HG02610 (cell line): ENCODE data around the gene SLC22A6.

Experiments used
- ATAC-seq: cut with Tn5 transposase; IDR thresholded peaks from one replicate; pipeline ENCODE4 v1.9.1; 2021; ENCODE audit warnings: mild to moderate bottlenecking, moderate library complexity; ENCODE audit not compliant: unreplicated experiment

SLC22A6 gene

DNA sequence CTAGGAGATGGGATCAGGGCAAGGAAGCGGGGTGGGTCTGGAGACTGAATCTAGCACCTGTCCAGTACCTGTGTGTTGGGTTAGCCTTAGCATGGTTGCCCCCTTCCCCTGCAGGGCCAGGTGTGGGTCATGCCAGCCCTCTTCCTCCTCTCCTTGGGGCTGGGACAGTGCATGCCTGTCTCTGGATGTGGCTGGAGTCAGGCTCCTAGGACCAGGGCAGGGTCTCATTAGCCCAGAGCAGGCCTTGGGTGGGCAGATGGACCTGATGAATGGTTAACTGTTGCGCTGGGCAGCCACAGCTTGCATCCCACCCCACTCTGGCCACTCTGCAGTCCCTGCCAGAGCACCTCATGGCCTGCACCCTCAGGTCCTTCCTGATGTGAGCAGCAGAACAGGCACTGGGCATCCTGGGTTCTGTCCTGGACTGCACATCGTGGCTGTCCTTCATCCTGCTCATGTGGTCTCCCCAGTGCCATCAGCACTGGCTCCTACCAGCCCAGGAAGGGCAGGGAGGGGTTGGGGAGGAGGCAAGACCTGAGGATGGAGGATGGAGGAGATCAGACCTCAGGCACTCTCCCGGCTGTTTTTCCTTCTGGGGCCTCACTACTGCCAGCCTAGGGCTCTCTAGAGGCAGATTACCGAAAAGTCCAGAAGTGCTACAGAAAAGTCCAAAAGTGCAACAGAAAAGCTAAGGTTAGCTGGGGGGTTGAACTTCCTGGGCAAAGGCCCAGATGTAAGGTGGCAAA is 50.8 kb downstream of the SLC22A6 start:
- no peak for ATAC-seq

GRCh38 chr11:62933285-62933684 is 51.5 kb downstream of the SLC22A6 start:
- no peak for ATAC-seq

DNA sequence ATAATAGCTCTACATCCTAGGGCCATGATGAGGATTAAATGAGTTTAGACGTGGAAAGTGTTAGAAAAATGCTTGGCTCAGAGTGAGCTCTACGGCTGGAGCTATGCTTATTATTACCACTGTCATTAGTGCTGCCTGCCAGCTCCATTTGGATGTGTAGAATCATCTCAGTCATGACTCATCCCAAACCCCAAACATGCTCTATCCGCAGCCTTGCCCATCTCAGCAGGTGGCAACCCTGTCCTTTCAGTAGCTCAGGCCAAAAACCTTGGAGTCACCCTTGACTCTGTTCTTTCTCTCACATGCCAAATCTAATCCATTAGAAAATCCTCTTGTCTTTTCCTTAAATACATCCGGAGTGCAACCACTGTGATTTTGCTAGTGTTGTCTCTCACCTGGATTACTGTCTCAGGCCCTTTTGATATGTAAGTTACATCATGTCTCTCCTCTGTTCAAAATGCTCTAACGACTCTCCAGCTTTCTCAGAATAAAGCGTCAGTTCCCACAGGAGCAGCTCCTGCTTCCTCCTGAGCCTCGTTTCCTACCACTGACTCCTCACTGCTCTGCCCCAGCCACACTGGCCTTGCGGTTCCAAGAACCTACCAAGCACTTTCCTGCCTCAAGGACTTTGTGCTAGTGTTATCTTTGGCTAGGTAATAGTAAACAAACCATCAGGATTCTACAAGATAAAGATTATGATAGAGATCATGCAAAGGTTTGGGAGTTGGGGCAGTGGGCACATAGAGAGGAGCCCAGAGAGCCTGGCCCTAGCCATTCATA is 53.1 kb downstream of the SLC22A6 start:
- ATAC-seq: no peak

DNA sequence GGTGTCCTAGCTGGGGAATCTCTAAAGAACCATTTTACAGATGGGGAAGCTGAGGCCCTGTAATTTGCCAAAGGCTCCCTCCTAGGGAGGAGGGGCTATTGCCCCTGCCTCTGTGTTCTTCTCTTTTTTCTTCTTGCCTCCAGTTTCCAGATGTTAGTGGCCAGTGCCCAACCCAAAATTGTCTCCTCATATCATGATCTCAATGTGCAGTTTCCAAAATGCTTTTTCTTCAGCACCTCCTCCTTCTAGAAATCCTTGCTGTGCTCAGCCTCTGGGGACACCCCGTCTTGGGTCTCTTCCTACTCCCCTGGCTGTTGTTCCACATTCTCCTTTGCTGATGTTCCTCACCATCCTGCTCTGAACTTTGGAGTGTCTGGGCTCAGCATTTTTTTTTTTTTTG is 54.1 kb downstream of the SLC22A6 start:
- ATAC-seq: no peak

DNA sequence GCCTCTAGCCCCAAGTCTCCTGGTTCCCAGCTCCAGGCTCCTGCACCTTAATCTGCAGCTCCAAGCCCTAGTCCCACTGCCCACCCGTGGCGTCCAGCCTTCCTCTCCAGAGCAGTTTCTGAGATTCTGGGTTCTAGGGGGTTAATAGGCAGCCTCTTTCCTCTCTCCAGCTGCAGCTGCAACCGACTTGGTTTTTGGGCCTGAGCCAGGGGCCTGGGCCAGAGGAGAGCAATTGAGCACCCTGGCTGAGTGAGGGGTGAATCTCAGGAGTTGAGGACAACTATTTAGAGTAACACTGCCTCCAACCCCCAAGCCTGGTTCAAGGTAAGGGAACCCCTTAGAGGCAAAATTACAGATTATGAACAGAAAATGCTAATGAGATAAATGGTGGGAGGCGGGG is 54.6 kb downstream of the SLC22A6 start:
- no peak for ATAC-seq

DNA sequence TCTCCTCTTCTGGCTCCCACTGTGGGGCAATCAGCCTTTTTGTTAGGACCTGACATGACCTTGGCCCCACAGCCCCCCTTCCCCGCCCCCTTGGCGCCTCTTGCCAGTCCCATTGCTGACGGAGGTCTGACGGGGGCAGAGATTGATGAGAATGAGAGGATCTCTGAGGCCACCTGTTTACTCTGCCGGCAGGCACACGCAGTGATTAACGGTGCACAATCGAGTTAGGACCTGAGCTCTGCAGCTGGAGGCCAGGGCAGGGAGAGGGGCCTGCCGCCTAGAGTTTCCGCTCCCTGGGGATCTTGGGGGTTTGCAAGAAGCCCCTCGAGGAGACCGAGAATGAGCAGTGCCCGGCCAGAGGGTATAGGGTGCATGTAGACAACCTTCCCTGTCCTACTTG is 56.8 kb downstream of the SLC22A6 start:
- ATAC-seq: no peak

GRCh38 chr11:62926680-62927455 is 57.9 kb downstream of the SLC22A6 start:
- ATAC-seq: no peak
